ENCODE results near the gene GRAMD2A. TPM values are rescaled to one million over a fixed set of nuclear protein-coding genes. Genes with fewer than 3 reads are reported as not detected.

The GRAMD2A gene
- total and polyA plus RNA-seq, 2 experiments from 2014 or later: not detected

- H3K9me3 ChIP-seq (ENCODE audit: low read depth): no peaks in the 10 kb centered on the region
- peak overlapping the region; percentile 60 for H3K4me2 ChIP-seq (ENCODE audit: unreplicated experiment)
- H2AFZ ChIP-seq: no peak overlapping the region
- no peaks in the 10 kb centered on the region for H3K27me3 ChIP-seq (replicated peaks; ENCODE audit: insufficient read depth)
- H3K9me2 ChIP-seq (ENCODE audit: insufficient read depth): no peaks in the 10 kb centered on the region
- H3K27ac ChIP-seq: peak overlapping the region; percentile 64
- WGBS, 2 experiments (ENCODE audit: low coverage in 1 of 2, low lambda C conversion rate in 2 of 2, missing lambda C conversion rate in 2 of 2): 91 to 92% methylated on average over 10 of the region's 10 CpGs
- H3K4me1 ChIP-seq (ENCODE audit: insufficient read depth): peaks cover 63% of the 10 kb centered on the region
- peaks cover 47% of the 10 kb centered on the region for H3K36me3 ChIP-seq (ENCODE audit: low read depth)
- in situ Hi-C loops (cut with MboI): no loop called here
- 0 out of 2 replicates have a peak overlapping the region, but pooled peaks have one; percentile 28 for H3K4me3 ChIP-seq
- peaks cover 59% of the 10 kb centered on the region for H4K20me1 ChIP-seq (ENCODE audit: insufficient read depth)
- H3K9ac ChIP-seq: peak overlapping the region; percentile 40; the same call in 1 of the 2 replicates
- H3K79me2 ChIP-seq (ENCODE audit: insufficient read depth): peaks cover 100% of the 10 kb centered on the region
- H3F3A ChIP-seq (ENCODE audit: insufficient read depth): peaks cover 85% of the 10 kb centered on the region
- TF ChIP-seq EZH2 (IDR thresholded peaks at IDR 0.05; ENCODE audit: insufficient read depth, poor library complexity, severe bottlenecking): no peak
- no peak for TF ChIP-seq EZH2phosphoT487 (IDR thresholded peaks at IDR 0.05; ENCODE audit: insufficient read depth, low read depth)
- DNase-seq: no peak
Measured at GRCh38 chr15:72223278-72223677, 25.7 kb upstream of the GRAMD2A start.

GRCh38 chr15:72222393-72222792, 24.8 kb upstream of the GRAMD2A start:
- H3K4me2 ChIP-seq (ENCODE audit: unreplicated experiment): peak overlapping the region; percentile 60
- H4K20me1 ChIP-seq (ENCODE audit: insufficient read depth): peaks cover 61% of the 10 kb centered on the region

DNA sequence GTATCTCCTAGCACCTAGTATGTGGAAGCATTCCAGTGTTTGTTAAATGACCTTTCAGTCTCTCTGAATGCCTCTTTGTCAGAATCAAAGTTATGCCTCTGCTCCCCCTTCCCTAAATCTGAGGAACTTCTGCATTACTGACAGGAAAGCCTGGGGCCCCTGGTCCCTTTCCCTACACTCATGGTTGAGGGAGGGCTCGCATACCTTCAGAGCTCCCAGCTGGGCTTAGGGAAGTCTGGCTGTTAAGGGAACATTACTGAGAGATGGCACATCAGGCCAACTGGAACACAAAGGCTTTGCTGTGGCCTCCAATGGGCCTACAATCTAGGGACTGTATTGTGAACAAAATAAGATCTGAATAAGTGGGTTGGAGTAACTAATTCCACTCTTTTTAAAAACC, 23.1 kb upstream of the GRAMD2A start:
- Histone ChIP-seq H4K20me1 (ENCODE audit: insufficient read depth) (peaks cover 55% of the 10 kb centered on the region), H2AFZ (no peak overlapping the region), H3K79me2 (ENCODE audit: insufficient read depth) (peaks cover 100% of the 10 kb centered on the region), H3K9me3 (ENCODE audit: low read depth) (no peaks in the 10 kb centered on the region), H3F3A (ENCODE audit: insufficient read depth) (peaks cover 89% of the 10 kb centered on the region), H3K4me1 (ENCODE audit: insufficient read depth) (peaks cover 46% of the 10 kb centered on the region), H3K27ac (0 out of 2 replicates have a peak overlapping the region, but pooled peaks have one; percentile 11), H3K27me3 (replicated peaks; ENCODE audit: insufficient read depth) (no peaks in the 10 kb centered on the region), H3K4me2 (ENCODE audit: unreplicated experiment) (no peak overlapping the region), H3K4me3 (no peak overlapping the region), H3K9me2 (ENCODE audit: insufficient read depth) (no peaks in the 10 kb centered on the region), H3K9ac (no peak overlapping the region; the same call in 1 of the 2 replicates), H3K36me3 (ENCODE audit: low read depth) (peaks cover 69% of the 10 kb centered on the region)
- no peak for DNase-seq
- WGBS, 2 experiments (ENCODE audit: low coverage in 1 of 2, low lambda C conversion rate in 2 of 2, missing lambda C conversion rate in 2 of 2): 90 to 95% methylated on average over 1 of the region's 1 CpG
- no peak for TF ChIP-seq EZH2phosphoT487 (IDR thresholded peaks at IDR 0.05; ENCODE audit: insufficient read depth, low read depth)
- no peak for TF ChIP-seq EZH2 (IDR thresholded peaks at IDR 0.05; ENCODE audit: insufficient read depth, poor library complexity, severe bottlenecking)
- in situ Hi-C loops (cut with MboI): no loop called here

More at GRCh38 chr15:72222393-72222792, 24.8 kb upstream of the GRAMD2A start:
- TF ChIP-seq EZH2phosphoT487 (IDR thresholded peaks at IDR 0.05; ENCODE audit: insufficient read depth, low read depth): no peak
- Histone ChIP-seq H3K4me1 (ENCODE audit: insufficient read depth) (peaks cover 62% of the 10 kb centered on the region), H3K4me3 (peak overlapping the region; percentile 28), H3K9me3 (ENCODE audit: low read depth) (no peaks in the 10 kb centered on the region), H3K36me3 (ENCODE audit: low read depth) (peaks cover 55% of the 10 kb centered on the region), H3F3A (ENCODE audit: insufficient read depth) (peaks cover 86% of the 10 kb centered on the region), H3K27me3 (replicated peaks; ENCODE audit: insufficient read depth) (no peaks in the 10 kb centered on the region), H3K27ac (peak overlapping the region; percentile 64), H3K9ac (peak overlapping the region; percentile 40), H3K79me2 (ENCODE audit: insufficient read depth) (peaks cover 100% of the 10 kb centered on the region), H2AFZ (no peak overlapping the region), H3K9me2 (ENCODE audit: insufficient read depth) (no peaks in the 10 kb centered on the region)
- DNase-seq: peak; percentile 89
- WGBS, 2 experiments (ENCODE audit: low coverage in 1 of 2, low lambda C conversion rate in 2 of 2, missing lambda C conversion rate in 2 of 2): 28 to 30% methylated on average over 4 of the region's 4 CpGs
- in situ Hi-C loops (cut with MboI): no loop called here

DNA sequence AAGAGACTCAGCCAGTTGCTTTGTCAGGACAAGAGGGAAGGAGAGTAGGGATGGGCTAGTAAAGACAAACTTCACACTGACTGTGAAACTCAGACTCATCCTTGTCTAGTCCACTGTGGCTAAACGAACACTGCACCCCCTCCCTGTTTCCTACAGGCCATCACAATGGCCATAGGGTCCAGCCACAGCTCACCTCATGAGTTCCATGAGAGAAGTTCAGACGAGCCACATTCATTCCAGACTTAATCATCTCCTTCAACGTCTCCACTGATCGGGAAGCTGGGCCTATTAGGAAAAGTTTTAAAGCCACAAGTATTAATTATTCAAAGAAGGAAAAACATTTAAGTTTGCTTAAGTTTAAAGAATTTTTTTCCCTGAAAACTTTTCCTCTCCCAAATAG, 19.6 kb upstream of the GRAMD2A start:
- in situ Hi-C loops (cut with MboI): no loop called here
- peaks cover 90% of the 10 kb centered on the region for H3F3A ChIP-seq (ENCODE audit: insufficient read depth)
- H3K9me2 ChIP-seq (ENCODE audit: insufficient read depth): no peaks in the 10 kb centered on the region
- 44 to 58% methylated on average over 4 of the region's 4 CpGs for WGBS, 2 experiments (ENCODE audit: low coverage in 1 of 2, low lambda C conversion rate in 2 of 2, missing lambda C conversion rate in 2 of 2)
- no peak overlapping the region for H3K4me2 ChIP-seq (ENCODE audit: unreplicated experiment)
- H3K4me3 ChIP-seq: no peak overlapping the region
- H3K27me3 ChIP-seq (replicated peaks; ENCODE audit: insufficient read depth): no peaks in the 10 kb centered on the region
- peaks cover 83% of the 10 kb centered on the region for H3K36me3 ChIP-seq (ENCODE audit: low read depth)
- no peak overlapping the region for H3K9ac ChIP-seq
- H3K9me3 ChIP-seq (ENCODE audit: low read depth): no peaks in the 10 kb centered on the region
- H2AFZ ChIP-seq: no peak overlapping the region
- no peak for DNase-seq
- H3K79me2 ChIP-seq (ENCODE audit: insufficient read depth): peaks cover 100% of the 10 kb centered on the region
- H3K27ac ChIP-seq: peak overlapping the region; percentile 28
- H4K20me1 ChIP-seq (ENCODE audit: insufficient read depth): peaks cover 41% of the 10 kb centered on the region
- TF ChIP-seq EZH2 (IDR thresholded peaks at IDR 0.05; ENCODE audit: insufficient read depth, poor library complexity, severe bottlenecking) (no peak), EZH2phosphoT487 (IDR thresholded peaks at IDR 0.05; ENCODE audit: insufficient read depth, low read depth) (no peak)
- H3K4me1 ChIP-seq (ENCODE audit: insufficient read depth): peaks cover 15% of the 10 kb centered on the region

Measured in GM23248 (cell line).